HG03175 (cell line): ENCODE measurements around the gene OR10K2.
"Not testable (repeated sequence)": the region's sequence is repeated elsewhere in the genome, so short reads cannot be mapped to it uniquely, and the experiment has no call there.

Experiments
- ATAC-seq: cut with Tn5 transposase; IDR thresholded peaks from one replicate; pipeline ENCODE4 v1.9.1; 2021; ENCODE audit warnings: mild to moderate bottlenecking, moderate library complexity; ENCODE audit not compliant: unreplicated experiment

Gene OR10K2

GRCh38 chr1:158426137-158426536, at the start of gene OR10K2:
Gene OR10K2 (minus strand): TSS chr1:158426237. CDS start chr1:158420866, 5,371 bp downstream.
- no peak for ATAC-seq

- no peak for ATAC-seq
These were observed 45.9 kb upstream of the OR10K2 start, which contains the start of gene OR10R2 for GRCh38 chr1:158471920-158472319. Gene OR10R2 (plus strand): TSS chr1:158472220. CDS start chr1:158472326, 106 bp downstream.

- ATAC-seq: no peak
These were observed 35.5 kb upstream of the OR10K2 start, which contains the start of gene OR10K1 for GRCh38 chr1:158461534-158461933. Gene OR10K1 (plus strand): TSS chr1:158461834. CDS start chr1:158465562, 3,728 bp downstream.

GRCh38 chr1:158458263-158458662, 32.2 kb upstream of the OR10K2 start:
- no peak for ATAC-seq

- no peak for ATAC-seq
These were observed 31.2 kb upstream of the OR10K2 start for GRCh38 chr1:158457246-158457645.

- ATAC-seq: no peak
These were observed 28.5 kb upstream of the OR10K2 start for GRCh38 chr1:158454537-158454936.

GRCh38 chr1:158445376-158445775, 19.3 kb upstream of the OR10K2 start:
- ATAC-seq: no peak

- no peak for ATAC-seq
These were observed 8.7 kb upstream of the OR10K2 start for GRCh38 chr1:158434741-158435140.

- not testable (repeated sequence) for ATAC-seq
These were observed 4.1 kb upstream of the OR10K2 start for GRCh38 chr1:158430163-158430562.

GRCh38 chr1:158425027-158425426, 1.0 kb downstream of the OR10K2 start:
- ATAC-seq: no peak

- no peak for ATAC-seq
These were observed 3.8 kb downstream of the OR10K2 start for GRCh38 chr1:158422212-158422611.

- ATAC-seq: no peak
These were observed 8.5 kb downstream of the OR10K2 start for GRCh38 chr1:158417586-158417985.

GRCh38 chr1:158414651-158415345, 11.2 kb downstream of the OR10K2 start:
- ATAC-seq: no peak

- ATAC-seq: no peak
These were observed 18.9 kb downstream of the OR10K2 start for GRCh38 chr1:158407092-158407491.

- no peak for ATAC-seq
These were observed 25.2 kb downstream of the OR10K2 start for GRCh38 chr1:158400871-158401270.

GRCh38 chr1:158398818-158399514, 27.1 kb downstream of the OR10K2 start, which contains the start of gene OR10T2:
Gene OR10T2 (minus strand): TSS chr1:158399466. CDS start chr1:158399466, 0 bp downstream.
- no peak for ATAC-seq

GRCh38 chr1:158396646-158397045, 29.4 kb downstream of the OR10K2 start:
- ATAC-seq: no peak

- ATAC-seq: no peak
These were observed 32.6 kb downstream of the OR10K2 start for GRCh38 chr1:158393476-158393875.

- ATAC-seq: no peak
These were observed 34.9 kb downstream of the OR10K2 start for GRCh38 chr1:158391099-158391498.

GRCh38 chr1:158390331-158390730, 35.7 kb downstream of the OR10K2 start:
- no peak for ATAC-seq

- no peak for ATAC-seq
These were observed 51.2 kb downstream of the OR10K2 start for GRCh38 chr1:158374860-158375259.

GRCh38 chr1:158374101-158374500, 51.9 kb downstream of the OR10K2 start:
- ATAC-seq: not testable (repeated sequence)
